GM12878 (cell line): ENCODE results near the gene GALNTL6.

Source experiments
- BCLAF1 ChIP-seq: fragments of 450-650 bp; IDR thresholded peaks from 2 replicates; pipeline ENCODE4 v1.6.1; 2017; ENCODE audit warnings: antibody characterized with exemption, mild to moderate bottlenecking, moderate library complexity
- CBX3 ChIP-seq: fragments of 200-600 bp; sonication (generic); IDR thresholded peaks from 2 replicates; pipeline ENCODE4 v1.6.1; 2016; ENCODE audit warnings: low read depth, borderline replicate concordance
- CTCF ChIP-seq, 3 experiments: IDR thresholded peaks in 2 of 3; conservative IDR thresholded peaks in 1 of 3; 2 replicates each; pipeline ENCODE4 v1.5.1; 2011; ENCODE audit warnings: low read depth in 3 of 3, low read length in 3 of 3, mild to moderate bottlenecking in 3 of 3, control low read depth in 2 of 3, moderate library complexity in 2 of 3, inconsistent platforms in 1 of 3, mixed read lengths in 1 of 3; ENCODE audit not compliant: control insufficient read depth in 2 of 3, insufficient read depth in 1 of 3; ENCODE audit errors: extremely low read depth in 1 of 3
- ETV6 ChIP-seq, 2 experiments: fragments of 450-650 bp in 1 of 2; IDR thresholded peaks in 1 of 2; conservative IDR thresholded peaks in 1 of 2; 2 replicates each; pipeline ENCODE4 v1.6.1; 2014; ENCODE audit warnings: antibody characterized with exemption in 1 of 2, borderline replicate concordance in 1 of 2, low read depth in 1 of 2, mild to moderate bottlenecking in 1 of 2, moderate library complexity in 1 of 2
- EZH2 ChIP-seq: IDR thresholded peaks from 2 replicates; pipeline ENCODE4 v1.6.1; 2012; ENCODE audit warnings: low read depth, mild to moderate bottlenecking, control low read depth, inconsistent platforms, low read length, borderline replicate concordance; ENCODE audit not compliant: control insufficient read depth
- MEF2A ChIP-seq: IDR thresholded peaks from 2 replicates; pipeline ENCODE4 v1.6.1; 2011; ENCODE audit warnings: low read depth, mild to moderate bottlenecking, low read length, moderate library complexity; ENCODE audit not compliant: insufficient read depth
- PBX3 ChIP-seq: IDR thresholded peaks from 2 replicates; pipeline ENCODE4 v1.6.1; 2011; ENCODE audit warnings: mild to moderate bottlenecking, low read depth, low read length, moderate library complexity; ENCODE audit not compliant: insufficient replicate concordance
- POLR2AphosphoS5 ChIP-seq: IDR thresholded peaks from 2 replicates; pipeline ENCODE4 v1.6.1; 2011; ENCODE audit warnings: mild to moderate bottlenecking, low read length, inconsistent platforms
- RBBP5 ChIP-seq: fragments of 200-600 bp; sonication (generic); conservative IDR thresholded peaks from 2 replicates; pipeline ENCODE4 v1.6.1; 2016
- SMARCA5 ChIP-seq: fragments of 450-650 bp; IDR thresholded peaks from 2 replicates; pipeline ENCODE4 v1.6.1; 2017; ENCODE audit warnings: mild to moderate bottlenecking
- SREBF2 ChIP-seq: IDR thresholded peaks from 2 replicates; pipeline ENCODE4 v1.6.1; 2012; ENCODE audit warnings: mild to moderate bottlenecking, low read length
- ZNF274 ChIP-seq: IDR thresholded peaks from one replicate; pipeline ENCODE4 v1.8.0; 2011; ENCODE audit not compliant: insufficient read length, insufficient read depth

- TF ChIP-seq BCLAF1, result no peak
- TF ChIP-seq CTCF (IDR thresholded peaks at IDR 0.05 in 2 of 3, conservative IDR thresholded peaks at IDR 0.05 in 1 of 3; ENCODE audit: control insufficient read depth in 2 of 3, extremely low read depth in 1 of 3, insufficient read depth in 1 of 3, low read depth in 3 of 3, low read length in 3 of 3), result no peak
- no peak for TF ChIP-seq SMARCA5
- no peak for TF ChIP-seq MEF2A
- TF ChIP-seq RBBP5, result no peak
- no peak for TF ChIP-seq EZH2
- TF ChIP-seq POLR2AphosphoS5, result no peak
- no peak for TF ChIP-seq ETV6 (conservative IDR thresholded peaks at IDR 0.05 in 1 of 2, IDR thresholded peaks at IDR 0.05 in 1 of 2; ENCODE audit: borderline replicate concordance in 1 of 2, low read depth in 1 of 2)
- TF ChIP-seq SREBF2, result no peak
- no peak for TF ChIP-seq ZNF274
- no peak for TF ChIP-seq CBX3
- no peak for TF ChIP-seq PBX3
These were observed 1115.1 kb downstream of the GALNTL6 start for GRCh38 chr4:172928347-172928746.
